Measurements from ENCODE around the gene IMMP2L. TPM values are rescaled to one million over a fixed set of nuclear protein-coding genes. Genes with fewer than 3 reads are reported as not detected.

Gene IMMP2L
- total and polyA plus RNA-seq, 2 of the 4 experiments (the other 2 are of a cell fraction) = 5.8 to 9.3 TPM

DNA sequence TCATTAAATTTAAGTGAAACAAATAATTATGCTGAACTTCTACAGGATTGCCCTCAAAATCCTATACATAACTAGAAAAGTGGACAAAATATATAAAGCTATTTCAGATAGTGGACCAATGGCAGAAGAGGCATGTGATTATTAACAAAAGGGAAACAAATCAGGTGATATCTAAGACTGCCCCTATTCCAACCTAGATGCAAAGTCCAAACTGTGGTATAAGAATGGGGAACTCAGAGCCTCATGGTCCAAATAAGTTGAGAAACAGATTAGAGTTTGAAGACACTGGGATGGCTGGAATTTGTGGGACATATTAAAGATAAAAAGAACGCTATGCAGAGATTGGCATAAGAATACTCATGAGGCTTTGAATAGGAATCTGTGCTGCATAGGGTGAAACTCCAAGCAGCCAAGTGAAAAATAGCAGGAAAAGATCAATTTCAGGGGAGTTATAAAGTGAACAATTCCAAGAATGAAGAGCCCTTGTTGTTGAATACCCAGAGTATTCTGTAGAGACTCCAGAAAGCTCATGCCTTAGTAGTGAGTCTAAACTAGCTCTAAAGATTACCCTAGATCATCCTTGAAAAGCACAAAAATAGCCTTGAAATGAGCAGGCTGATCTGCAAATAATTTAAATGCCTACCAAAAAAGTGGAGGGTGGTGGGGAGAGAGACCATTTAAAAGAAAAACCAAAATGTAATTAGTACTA lies 152.4 kb downstream of the IMMP2L start:
- Histone ChIP-seq H3K9ac (ENCODE audit: low read depth, low read length) (no peak overlapping the region), H3K4me1 (ENCODE audit: control insufficient read depth, insufficient read depth, low read length) (peaks cover 4% of the 10 kb centered on the region; the same call in 1 of the 2 replicates), H2BK120ac (ENCODE audit: low read depth, low read length) (no peak overlapping the region), H2AK9ac (replicated peaks; ENCODE audit: low read depth, low read length, poor library complexity) (no peak overlapping the region), H4K8ac (ENCODE audit: low read depth in 2 of 2, low read length in 2 of 2) (no peak overlapping the region), H4K5ac (ENCODE audit: low read depth, low read length) (no peak overlapping the region), H3K36me3 (ENCODE audit: control insufficient read depth, insufficient read depth, low read length) (no peaks in the 10 kb centered on the region), H3K14ac (replicated peaks; ENCODE audit: low read depth, low read length) (no peak overlapping the region), H2AK5ac (ENCODE audit: low read depth, low read length) (no peak overlapping the region), H4K20me1 (ENCODE audit: insufficient read depth, low read length) (no peaks in the 10 kb centered on the region), H4K91ac (ENCODE audit: insufficient read depth, low read depth, low read length) (no peak overlapping the region), H3K79me1 (ENCODE audit: low read depth in 1 of 2, low read length in 2 of 2) (no peaks in the 10 kb centered on the region), H3K4ac (ENCODE audit: low read depth, low read length) (no peak overlapping the region), H2AFZ (replicated peaks; ENCODE audit: low read length, poor library complexity) (no peak overlapping the region), H3K9me1 (ENCODE audit: insufficient read depth, low read length) (no peaks in the 10 kb centered on the region; the same call in 1 of the 2 replicates), H3K27me3 (ENCODE audit: control insufficient read depth, insufficient read depth, low read length) (no peaks in the 10 kb centered on the region), H3K4me2 (ENCODE audit: low read depth, low read length) (peak overlapping the region; percentile 65; the same call in 1 of the 2 replicates), H3K27ac (ENCODE audit: insufficient read depth, low read length) (peak overlapping the region; percentile 2; the same call in 1 of the 2 replicates), H2BK15ac (ENCODE audit: low read depth, low read length) (no peak overlapping the region), H2BK20ac (ENCODE audit: low read depth, low read length) (peak overlapping the region; percentile 17; the same call in 1 of the 2 replicates), H2BK5ac (ENCODE audit: low read depth, low read length, poor library complexity, severe bottlenecking) (peak overlapping the region; percentile 68), H3K23ac (ENCODE audit: low read depth, low read length) (no peak overlapping the region), H3K56ac (ENCODE audit: extremely low read depth, insufficient read depth, low read length) (no peak overlapping the region), H3K9me3 (ENCODE audit: control insufficient read depth, insufficient read depth, low read length) (no peaks in the 10 kb centered on the region), H3K18ac (ENCODE audit: low read depth, low read length) (no peak overlapping the region; the same call in 1 of the 2 replicates), H3K4me3 (ENCODE audit: insufficient read depth, low read depth, low read length) (no peak overlapping the region)
- dilution Hi-C loops (cut with HindIII; ENCODE audit: low sequenced_read_pairs, unreplicated experiment) (no loop called here), intact Hi-C loops (cut with micrococcal nuclease) (no loop called here), in situ Hi-C loops (cut with MboI; ENCODE audit: low sequenced_read_pairs) (no loop called here)
- DNase-seq (peak; percentile 71), ATAC-seq (ENCODE audit: low read depth) (peak; percentile 99)
- ChIA-PET POLR2A (ENCODE audit: unreplicated experiment) (interaction anchor here (0.7 kb wide), 1 partner anchor 9 kb away, joined by 6 read pairs; no protein-coding TSS in a partner anchor), CTCF (interaction anchor here (0.6 kb wide), 1 partner anchor 1201 kb away, joined by 4 read pairs; no protein-coding TSS in a partner anchor)
- BruUV-seq (replicated peaks) = no TSS peak
- TF ChIP-seq, protein P1, sequence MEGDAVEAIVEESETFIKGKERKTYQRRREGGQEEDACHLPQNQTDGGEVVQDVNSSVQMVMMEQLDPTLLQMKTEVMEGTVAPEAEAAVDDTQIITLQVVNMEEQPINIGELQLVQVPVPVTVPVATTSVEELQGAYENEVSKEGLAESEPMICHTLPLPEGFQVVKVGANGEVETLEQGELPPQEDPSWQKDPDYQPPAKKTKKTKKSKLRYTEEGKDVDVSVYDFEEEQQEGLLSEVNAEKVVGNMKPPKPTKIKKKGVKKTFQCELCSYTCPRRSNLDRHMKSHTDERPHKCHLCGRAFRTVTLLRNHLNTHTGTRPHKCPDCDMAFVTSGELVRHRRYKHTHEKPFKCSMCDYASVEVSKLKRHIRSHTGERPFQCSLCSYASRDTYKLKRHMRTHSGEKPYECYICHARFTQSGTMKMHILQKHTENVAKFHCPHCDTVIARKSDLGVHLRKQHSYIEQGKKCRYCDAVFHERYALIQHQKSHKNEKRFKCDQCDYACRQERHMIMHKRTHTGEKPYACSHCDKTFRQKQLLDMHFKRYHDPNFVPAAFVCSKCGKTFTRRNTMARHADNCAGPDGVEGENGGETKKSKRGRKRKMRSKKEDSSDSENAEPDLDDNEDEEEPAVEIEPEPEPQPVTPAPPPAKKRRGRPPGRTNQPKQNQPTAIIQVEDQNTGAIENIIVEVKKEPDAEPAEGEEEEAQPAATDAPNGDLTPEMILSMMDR (conservative IDR thresholded peaks at IDR 0.05; ENCODE audit: low read depth, low read length) = no peak
- no peak for TF ChIP-seq MAZ (IDR thresholded peaks at IDR 0.05; ENCODE audit: borderline replicate concordance, low read depth, low read length)
- no peak for TF ChIP-seq FOS (IDR thresholded peaks at IDR 0.05; ENCODE audit: low read depth, low read length)
- TF ChIP-seq, protein P2, sequence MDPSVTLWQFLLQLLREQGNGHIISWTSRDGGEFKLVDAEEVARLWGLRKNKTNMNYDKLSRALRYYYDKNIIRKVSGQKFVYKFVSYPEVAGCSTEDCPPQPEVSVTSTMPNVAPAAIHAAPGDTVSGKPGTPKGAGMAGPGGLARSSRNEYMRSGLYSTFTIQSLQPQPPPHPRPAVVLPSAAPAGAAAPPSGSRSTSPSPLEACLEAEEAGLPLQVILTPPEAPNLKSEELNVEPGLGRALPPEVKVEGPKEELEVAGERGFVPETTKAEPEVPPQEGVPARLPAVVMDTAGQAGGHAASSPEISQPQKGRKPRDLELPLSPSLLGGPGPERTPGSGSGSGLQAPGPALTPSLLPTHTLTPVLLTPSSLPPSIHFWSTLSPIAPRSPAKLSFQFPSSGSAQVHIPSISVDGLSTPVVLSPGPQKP (IDR thresholded peaks at IDR 0.05; ENCODE audit: borderline replicate concordance, low read depth, low read length) = no peak
- TF ChIP-seq CHD1 (IDR thresholded peaks at IDR 0.05; ENCODE audit: low read depth, low read length) = no peak
- no peak for TF ChIP-seq BHLHE40 (IDR thresholded peaks at IDR 0.05; ENCODE audit: low read depth, low read length)
- TF ChIP-seq MXI1 (IDR thresholded peaks at IDR 0.05; ENCODE audit: borderline replicate concordance, low read depth, low read length) = no peak
- TF ChIP-seq, protein P3, sequence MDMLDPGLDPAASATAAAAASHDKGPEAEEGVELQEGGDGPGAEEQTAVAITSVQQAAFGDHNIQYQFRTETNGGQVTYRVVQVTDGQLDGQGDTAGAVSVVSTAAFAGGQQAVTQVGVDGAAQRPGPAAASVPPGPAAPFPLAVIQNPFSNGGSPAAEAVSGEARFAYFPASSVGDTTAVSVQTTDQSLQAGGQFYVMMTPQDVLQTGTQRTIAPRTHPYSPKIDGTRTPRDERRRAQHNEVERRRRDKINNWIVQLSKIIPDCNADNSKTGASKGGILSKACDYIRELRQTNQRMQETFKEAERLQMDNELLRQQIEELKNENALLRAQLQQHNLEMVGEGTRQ (IDR thresholded peaks at IDR 0.05; ENCODE audit: low read depth, low read length) = no peak
- TF ChIP-seq SMC3 (IDR thresholded peaks at IDR 0.05; ENCODE audit: low read depth, low read length) = no peak
- TF ChIP-seq MAFK (IDR thresholded peaks at IDR 0.05; ENCODE audit: low read depth, low read length) = no peak
- no peak for TF ChIP-seq NFE2L2 (IDR thresholded peaks at IDR 0.05; ENCODE audit: low read depth, low read length)
- TF ChIP-seq RCOR1 (IDR thresholded peaks at IDR 0.05; ENCODE audit: insufficient replicate concordance, low read length) = no peak
- no CpG with 5 or more reads among the region's 1 CpG for WGBS, 2 experiments (ENCODE audit: extremely low coverage in 2 of 2, insufficient read length in 1 of 2)
